ENCODE data around the gene ACER2. TPM values are rescaled to one million over a fixed set of nuclear protein-coding genes. Genes with fewer than 3 reads are reported as not detected.

The ACER2 gene
- total and polyA plus RNA-seq, 2 experiments from 2014 or later: 1.1 to 6.3 TPM

GRCh38 chr9:19490269-19490668 lies 81.5 kb downstream of the ACER2 start:
- 92% methylated on average over 8 of the region's 8 CpGs for WGBS (ENCODE audit: low lambda C conversion rate, missing lambda C conversion rate)

DNA sequence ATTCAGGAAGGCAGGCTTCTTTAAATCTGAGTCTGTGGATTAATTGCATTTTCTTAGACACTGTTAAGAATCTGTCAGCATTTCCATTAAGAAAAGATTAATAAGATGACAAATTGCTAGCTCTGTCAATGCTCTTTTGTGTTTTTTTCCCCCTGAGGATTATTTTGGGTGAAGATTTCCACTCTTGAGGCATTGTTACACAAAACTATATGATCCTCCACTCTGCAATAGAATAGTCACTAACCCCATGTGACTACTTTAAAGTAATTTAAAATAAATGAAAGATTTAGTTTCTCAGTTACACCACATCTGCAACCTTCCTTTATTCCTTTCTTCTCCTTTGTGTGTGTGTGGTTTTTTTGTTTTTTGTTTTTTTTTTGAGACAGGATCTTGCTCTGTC lies 82.0 kb downstream of the ACER2 start:
- Histone ChIP-seq H3K27me3 (no peaks in the 10 kb centered on the region), H3K4me1 (ENCODE audit: insufficient read depth) (no peaks in the 10 kb centered on the region), H3K36me3 (replicated peaks; ENCODE audit: insufficient read depth, low read depth) (no peaks in the 10 kb centered on the region), H3K9me2 (replicated peaks; ENCODE audit: insufficient read depth) (no peaks in the 10 kb centered on the region), H3K4me2 (no peak overlapping the region), H3K9me3 (ENCODE audit: low read depth) (no peaks in the 10 kb centered on the region), H2AFZ (no peak overlapping the region), H3K27ac (no peak overlapping the region), H3K4me3 (no peak overlapping the region), H4K20me1 (ENCODE audit: insufficient read depth, poor library complexity, severe bottlenecking) (no peaks in the 10 kb centered on the region), H3K79me2 (no peaks in the 10 kb centered on the region)
- no peak for DNase-seq (ENCODE audit: low spot score)
- TF ChIP-seq EZH2phosphoT487 (IDR thresholded peaks at IDR 0.05; ENCODE audit: low read depth, severe bottlenecking, unreplicated experiment) (no peak), EZH2 (IDR thresholded peaks at IDR 0.05; ENCODE audit: borderline replicate concordance) (no peak)
- TF ChIP-seq, protein P1, sequence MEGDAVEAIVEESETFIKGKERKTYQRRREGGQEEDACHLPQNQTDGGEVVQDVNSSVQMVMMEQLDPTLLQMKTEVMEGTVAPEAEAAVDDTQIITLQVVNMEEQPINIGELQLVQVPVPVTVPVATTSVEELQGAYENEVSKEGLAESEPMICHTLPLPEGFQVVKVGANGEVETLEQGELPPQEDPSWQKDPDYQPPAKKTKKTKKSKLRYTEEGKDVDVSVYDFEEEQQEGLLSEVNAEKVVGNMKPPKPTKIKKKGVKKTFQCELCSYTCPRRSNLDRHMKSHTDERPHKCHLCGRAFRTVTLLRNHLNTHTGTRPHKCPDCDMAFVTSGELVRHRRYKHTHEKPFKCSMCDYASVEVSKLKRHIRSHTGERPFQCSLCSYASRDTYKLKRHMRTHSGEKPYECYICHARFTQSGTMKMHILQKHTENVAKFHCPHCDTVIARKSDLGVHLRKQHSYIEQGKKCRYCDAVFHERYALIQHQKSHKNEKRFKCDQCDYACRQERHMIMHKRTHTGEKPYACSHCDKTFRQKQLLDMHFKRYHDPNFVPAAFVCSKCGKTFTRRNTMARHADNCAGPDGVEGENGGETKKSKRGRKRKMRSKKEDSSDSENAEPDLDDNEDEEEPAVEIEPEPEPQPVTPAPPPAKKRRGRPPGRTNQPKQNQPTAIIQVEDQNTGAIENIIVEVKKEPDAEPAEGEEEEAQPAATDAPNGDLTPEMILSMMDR (IDR thresholded peaks at IDR 0.05; ENCODE audit: poor library complexity): no peak

More at GRCh38 chr9:19490269-19490668, 81.5 kb downstream of the ACER2 start:
- H3K9me2 ChIP-seq (replicated peaks; ENCODE audit: insufficient read depth): no peaks in the 10 kb centered on the region
- no peaks in the 10 kb centered on the region for H3K27me3 ChIP-seq
- no peaks in the 10 kb centered on the region for H3K4me1 ChIP-seq (ENCODE audit: insufficient read depth)
- H3K9me3 ChIP-seq (ENCODE audit: low read depth): no peaks in the 10 kb centered on the region
- H4K20me1 ChIP-seq (ENCODE audit: insufficient read depth, poor library complexity, severe bottlenecking): no peaks in the 10 kb centered on the region
- no peaks in the 10 kb centered on the region for H3K79me2 ChIP-seq
- no peak overlapping the region for H3K4me2 ChIP-seq
- no peak overlapping the region for H2AFZ ChIP-seq
- H3K4me3 ChIP-seq: no peak overlapping the region
- H3K27ac ChIP-seq: no peak overlapping the region
- H3K36me3 ChIP-seq (replicated peaks; ENCODE audit: insufficient read depth, low read depth): no peaks in the 10 kb centered on the region
- TF ChIP-seq, protein P1 (IDR thresholded peaks at IDR 0.05; ENCODE audit: poor library complexity): no peak
- no peak for TF ChIP-seq EZH2 (IDR thresholded peaks at IDR 0.05; ENCODE audit: borderline replicate concordance)
- TF ChIP-seq EZH2phosphoT487 (IDR thresholded peaks at IDR 0.05; ENCODE audit: low read depth, severe bottlenecking, unreplicated experiment): no peak
- no peak for DNase-seq (ENCODE audit: low spot score)

DNA sequence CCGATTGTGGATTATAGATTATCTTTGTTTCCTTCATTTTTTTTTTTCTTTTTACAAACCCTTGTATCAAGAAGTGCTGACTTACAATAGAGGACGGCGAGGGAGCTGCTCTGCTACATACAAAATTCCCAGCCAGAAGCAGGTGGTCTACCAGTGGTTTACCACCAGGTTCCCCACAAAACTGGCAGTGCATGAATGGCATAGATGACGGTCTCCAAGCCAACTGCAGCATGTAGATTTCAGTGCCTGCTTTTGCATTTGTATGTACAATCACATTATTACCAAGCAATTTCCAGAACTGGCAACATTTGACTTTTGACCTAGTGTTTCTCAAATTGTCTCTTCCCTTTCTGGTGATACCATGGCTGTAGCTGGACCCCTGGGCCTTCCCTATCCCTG lies 84.0 kb downstream of the ACER2 start:
- Histone ChIP-seq H3K4me3 (no peak overlapping the region), H3K27me3 (no peaks in the 10 kb centered on the region), H3K9me3 (ENCODE audit: low read depth) (no peaks in the 10 kb centered on the region), H3K36me3 (replicated peaks; ENCODE audit: insufficient read depth, low read depth) (no peaks in the 10 kb centered on the region), H3K79me2 (no peaks in the 10 kb centered on the region), H2AFZ (no peak overlapping the region), H3K9me2 (replicated peaks; ENCODE audit: insufficient read depth) (no peaks in the 10 kb centered on the region), H4K20me1 (ENCODE audit: insufficient read depth, poor library complexity, severe bottlenecking) (no peaks in the 10 kb centered on the region), H3K27ac (no peak overlapping the region), H3K4me1 (ENCODE audit: insufficient read depth) (no peaks in the 10 kb centered on the region), H3K4me2 (no peak overlapping the region)
- WGBS (ENCODE audit: low lambda C conversion rate, missing lambda C conversion rate): 84% methylated on average over 4 of the region's 4 CpGs
- DNase-seq (ENCODE audit: low spot score): no peak
- TF ChIP-seq EZH2phosphoT487 (IDR thresholded peaks at IDR 0.05; ENCODE audit: low read depth, severe bottlenecking, unreplicated experiment) (no peak), EZH2 (IDR thresholded peaks at IDR 0.05; ENCODE audit: borderline replicate concordance) (no peak)
- TF ChIP-seq, protein P1 (IDR thresholded peaks at IDR 0.05; ENCODE audit: poor library complexity): no peak

All from hepatocyte (in vitro differentiated cells).